Occipital lobe (tissue), 2 donors: ENCODE results near the gene FBN2. TPM values are rescaled to one million over a fixed set of nuclear protein-coding genes. Genes with fewer than 3 reads are reported as not detected.
"Not testable (repeated sequence)": the region's sequence is repeated elsewhere in the genome, so short reads cannot be mapped to it uniquely, and the experiment has no call there.

Experiments
- DNase-seq: peaks from one replicate; lab custom pipeline; 2025; lab: John Stamatoyannopoulos, UW
- total RNA-seq: library from RNA; depleted of rRNA; stranded (reverse); fragments of >200 nt; gene quantifications from one replicate; pipeline ENCODE4 v1.2.3, GENCODE V29; 2014

The FBN2 gene
- total RNA-seq, 1 donor from 2014 or later = 8.6 TPM

- no peak for DNase-seq
Measured at GRCh38 chr5:128366147-128366546, 171.9 kb downstream of the FBN2 start.

DNA sequence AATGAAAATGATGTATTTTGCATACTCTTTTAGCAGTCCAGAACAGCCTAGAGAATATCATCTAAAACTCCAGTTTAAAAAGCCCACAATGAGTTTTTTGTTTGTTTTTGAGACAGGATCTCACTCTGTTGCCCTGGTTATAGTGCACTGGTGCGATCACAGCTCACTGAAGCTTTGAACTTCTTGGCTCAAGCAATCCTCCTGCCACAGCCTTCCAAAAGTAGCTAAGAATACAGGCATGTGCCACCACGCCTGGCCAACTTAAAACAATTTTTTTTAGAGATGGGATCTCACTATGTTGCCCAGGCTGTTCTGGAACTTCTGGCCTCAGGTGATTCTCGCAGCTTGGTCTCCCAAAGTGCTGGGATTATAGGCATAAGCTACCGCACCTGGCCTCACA is 175.7 kb downstream of the FBN2 start:
- no peak for DNase-seq

GRCh38 chr5:128358826-128359225 is 179.2 kb downstream of the FBN2 start:
- no peak for DNase-seq

DNA sequence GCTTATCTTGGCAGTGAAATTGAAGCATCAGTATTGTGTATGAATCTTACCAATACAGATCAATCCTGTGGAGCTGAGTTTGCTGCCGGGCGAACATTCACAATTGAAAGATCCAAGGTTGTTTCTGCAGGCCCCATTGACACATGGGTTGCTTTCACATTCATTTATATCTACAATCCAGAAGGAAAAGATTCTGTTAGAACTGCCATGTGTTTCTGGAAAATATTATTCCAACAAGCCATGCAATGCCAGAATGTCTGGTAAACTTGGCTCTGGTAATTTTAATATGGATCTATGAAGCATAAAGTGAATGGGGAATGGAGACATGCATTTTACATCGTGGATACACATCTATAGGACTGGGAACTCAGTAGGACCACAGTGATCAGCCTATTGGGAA is 180.8 kb downstream of the FBN2 start:
- DNase-seq = no peak

- DNase-seq = no peak
Measured at GRCh38 chr5:128355961-128356360, 182.1 kb downstream of the FBN2 start.

DNA sequence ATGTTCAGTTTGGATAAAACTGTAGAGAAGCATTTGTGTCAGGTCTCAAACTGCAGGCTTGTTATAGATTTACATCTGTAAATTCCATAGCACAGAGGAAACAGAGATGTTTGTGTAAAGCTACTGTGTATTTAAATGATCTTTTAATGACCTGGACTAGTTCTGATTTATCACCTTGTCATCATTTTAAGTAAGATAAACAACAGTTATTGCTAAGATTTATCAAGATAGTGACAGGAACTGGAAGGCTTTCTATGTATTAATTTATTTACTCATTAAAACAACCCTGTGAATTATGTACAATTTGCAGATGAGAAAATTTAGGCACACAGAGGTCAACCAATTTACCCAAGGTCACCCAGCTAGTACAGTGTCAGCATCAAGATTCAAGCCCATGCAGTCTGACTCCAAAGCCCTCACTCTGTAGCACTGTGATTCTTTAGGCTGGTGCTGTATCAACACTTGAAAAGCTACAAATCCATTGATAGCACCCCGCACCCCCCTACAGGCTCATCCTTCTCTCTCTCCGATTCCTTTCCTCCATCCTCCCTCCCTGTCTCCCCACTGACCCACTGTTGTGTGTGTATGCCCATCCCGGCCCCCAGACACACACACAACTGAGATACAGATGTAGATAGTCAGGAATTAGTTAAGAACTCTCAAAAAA is 184.5 kb downstream of the FBN2 start:
- no peak for DNase-seq

GRCh38 chr5:128350705-128351104 is 187.3 kb downstream of the FBN2 start:
- no peak for DNase-seq

DNA sequence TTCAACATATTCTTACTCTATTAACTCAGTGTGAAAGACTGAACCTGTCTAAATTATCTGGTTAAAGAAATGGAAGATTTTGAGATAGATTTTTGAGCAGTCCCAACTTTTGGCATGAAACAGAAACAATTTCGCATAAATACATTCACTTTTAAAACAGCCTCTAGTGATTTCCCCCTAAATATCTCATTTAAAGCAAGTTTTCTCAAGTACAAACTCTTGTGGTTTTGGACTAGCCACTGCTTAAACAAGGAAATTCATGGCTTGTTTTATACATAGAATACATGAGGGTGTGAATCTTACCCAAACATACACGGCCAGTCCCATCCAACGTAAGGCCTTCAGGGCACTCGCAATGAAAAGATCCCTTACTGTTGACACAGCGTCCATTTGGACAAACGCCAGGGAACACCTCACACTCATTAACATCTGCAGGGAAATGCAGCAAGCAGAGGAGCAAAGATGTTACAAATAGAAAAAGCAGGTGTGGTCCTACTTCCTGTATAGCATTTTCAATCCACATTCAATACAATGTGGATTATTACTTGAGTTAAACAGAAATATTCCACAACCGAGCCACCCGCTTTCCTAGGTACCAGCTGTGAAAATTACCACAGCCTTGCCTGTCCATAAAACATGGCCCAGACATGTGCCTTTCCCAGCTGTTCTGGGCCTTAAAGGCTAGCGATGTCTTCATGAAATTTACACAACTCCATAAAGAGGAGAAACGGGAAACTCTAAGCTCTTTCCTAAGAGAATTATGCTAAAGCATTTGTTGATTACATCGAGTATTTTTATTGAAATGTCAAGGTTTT is 188.8 kb downstream of the FBN2 start:
- DNase-seq = no peak

DNA sequence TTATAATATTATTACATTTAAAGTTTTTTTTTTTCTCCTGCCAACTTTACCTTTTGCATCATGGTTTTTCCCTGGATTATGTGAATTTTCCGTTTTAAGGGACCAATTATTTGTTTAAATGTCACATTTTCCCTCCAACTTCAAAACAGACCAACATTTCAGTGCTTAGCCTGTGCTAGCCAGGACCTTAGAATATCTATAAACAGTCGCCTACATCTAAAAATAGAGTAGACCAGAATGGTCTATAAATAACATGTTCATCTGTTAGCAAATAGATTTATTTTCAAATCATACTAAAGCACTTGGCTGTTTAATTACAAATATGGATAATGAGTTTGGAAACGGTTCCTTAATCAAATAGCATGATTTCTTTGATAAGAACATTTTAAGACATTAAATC is 192.0 kb downstream of the FBN2 start:
- DNase-seq = no peak

DNA sequence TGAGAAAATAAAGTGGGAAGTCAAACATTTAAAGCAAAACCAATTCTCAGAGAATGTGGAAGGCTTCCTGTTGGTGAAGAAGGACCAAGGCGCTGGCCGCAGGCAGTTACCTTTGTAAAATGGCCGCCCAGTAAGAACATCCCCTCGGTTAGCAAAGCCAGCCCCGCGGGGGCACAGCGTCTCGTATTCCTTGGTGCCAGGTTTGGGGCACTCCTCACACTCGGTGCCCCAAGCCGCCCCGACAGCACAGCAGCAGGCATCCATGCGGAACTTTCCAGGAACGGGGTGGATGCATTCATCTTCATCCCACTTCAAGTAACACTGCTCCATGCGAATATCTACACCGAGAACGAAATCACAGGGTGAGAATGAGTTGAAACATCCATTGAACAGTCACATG is 192.8 kb downstream of the FBN2 start:
- no peak for DNase-seq

DNA sequence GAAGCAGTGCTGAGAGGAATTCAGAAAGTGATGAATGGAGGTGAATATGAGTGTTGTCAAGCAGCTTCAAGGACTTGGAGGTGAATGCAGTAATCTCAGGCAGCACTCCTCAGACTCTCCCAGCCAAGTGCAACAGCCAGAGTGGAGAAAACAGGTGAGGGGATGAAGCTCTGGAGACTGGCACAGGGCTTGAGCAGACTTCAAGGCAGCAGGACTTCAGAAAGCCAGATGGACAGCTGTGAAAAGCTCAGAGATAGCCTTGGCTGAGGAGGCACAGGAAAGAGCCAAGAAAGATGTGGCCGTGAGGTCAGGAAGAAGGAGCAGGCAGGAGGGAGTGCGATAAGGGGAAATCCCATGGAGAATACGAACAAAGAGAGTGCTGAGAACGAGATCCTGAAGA is 194.9 kb downstream of the FBN2 start:
- DNase-seq = no peak

- no peak for DNase-seq
Measured at GRCh38 chr5:128341056-128341455, 197.0 kb downstream of the FBN2 start.

GRCh38 chr5:128340648-128341047 is 197.4 kb downstream of the FBN2 start:
- DNase-seq = no peak

- no peak for DNase-seq
Measured at GRCh38 chr5:128339585-128339984, 198.5 kb downstream of the FBN2 start.

GRCh38 chr5:128338649-128339048 is 199.4 kb downstream of the FBN2 start:
- no peak for DNase-seq

GRCh38 chr5:128335339-128335738 is 202.7 kb downstream of the FBN2 start:
- no peak for DNase-seq

- DNase-seq = no peak
Measured at GRCh38 chr5:128334010-128334716, 203.9 kb downstream of the FBN2 start.

GRCh38 chr5:128331261-128331660 is 206.8 kb downstream of the FBN2 start:
- DNase-seq = no peak

GRCh38 chr5:128329386-128329939 is 208.6 kb downstream of the FBN2 start:
- no peak for DNase-seq

GRCh38 chr5:128328446-128328845 is 209.6 kb downstream of the FBN2 start:
- DNase-seq = no peak

DNA sequence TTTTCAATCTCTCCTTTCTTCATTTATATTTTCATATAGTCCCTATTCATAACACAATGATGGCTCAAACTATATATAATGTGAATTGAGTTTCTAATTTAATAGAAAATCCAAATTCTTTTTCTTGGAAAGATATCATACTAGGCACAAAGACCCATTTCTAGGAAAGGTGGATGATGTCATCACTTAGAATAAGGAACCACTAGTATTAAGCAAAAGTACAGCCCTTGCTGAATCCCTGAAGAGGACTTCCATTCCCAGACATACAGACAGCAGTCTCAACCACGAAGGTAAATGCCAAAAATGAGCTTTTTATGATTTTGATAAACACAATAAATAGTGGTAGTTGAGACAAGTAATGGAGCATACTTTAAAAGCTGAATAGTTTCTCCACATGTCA is 210.0 kb downstream of the FBN2 start:
- no peak for DNase-seq

DNA sequence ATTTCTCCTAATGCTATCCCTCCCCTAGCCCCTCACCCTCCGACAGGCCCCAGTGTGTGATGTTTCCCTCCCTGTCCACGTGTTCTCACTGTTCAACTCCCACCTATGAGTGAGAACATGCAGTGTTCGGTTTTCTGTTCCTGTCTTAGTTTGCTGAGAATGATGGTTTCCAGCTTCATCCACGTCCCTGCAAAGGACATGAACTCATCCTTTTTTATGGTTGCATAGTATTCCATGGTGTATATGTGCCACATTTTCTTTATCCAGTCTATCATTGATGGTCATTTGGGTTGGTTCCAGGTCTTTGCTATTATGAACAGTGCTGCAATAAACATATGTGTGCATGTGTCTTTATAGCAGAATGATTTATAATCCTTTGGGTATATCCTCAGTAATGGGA is 216.6 kb downstream of the FBN2 start:
- not testable (repeated sequence) for DNase-seq
